Astrocyte (in vitro differentiated cells and primary cell): ENCODE measurements around the gene HIPK2. TPM values are rescaled to one million over a fixed set of nuclear protein-coding genes. Genes with fewer than 3 reads are reported as not detected.
"Not testable (repeated sequence)": the region's sequence is repeated elsewhere in the genome, so short reads cannot be mapped to it uniquely, and the experiment has no call there.

ENCODE experiments used
- DNase-seq: peaks from one replicate; pipeline ENCODE4 v3.0.0-alpha.2; 2010; ENCODE audit warnings: low read depth
- FAIRE-seq: peaks from 2 replicates; lab custom pipeline; 2011; peaks lifted over from hg19 to GRCh38; lab: Jason Lieb, UNC
- H2AFZ ChIP-seq: 2 replicates; pipeline ENCODE4 v1.6.0; 2012; ENCODE audit warnings: low read depth, low read length, inconsistent platforms
- H3K27ac ChIP-seq: 2 replicates; pipeline ENCODE4 v1.5.1; 2011; ENCODE audit warnings: low read depth, low read length, inconsistent platforms
- H3K27me3 ChIP-seq: 2 replicates; pipeline ENCODE4 v1.6.0; 2011; ENCODE audit warnings: low read length, inconsistent platforms; ENCODE audit not compliant: insufficient read depth
- H3K36me3 ChIP-seq: 2 replicates; pipeline ENCODE4 v1.5.1; 2011; ENCODE audit warnings: low read length, inconsistent platforms; ENCODE audit not compliant: insufficient read depth
- H3K4me1 ChIP-seq: 2 replicates; pipeline ENCODE4 v1.5.1; 2011; ENCODE audit warnings: low read length, inconsistent platforms; ENCODE audit not compliant: insufficient read depth
- H3K4me2 ChIP-seq: 2 replicates; pipeline ENCODE4 v1.6.0; 2012; ENCODE audit warnings: low read length, inconsistent platforms
- H3K4me3 ChIP-seq: 2 replicates; pipeline ENCODE4 v1.5.1; 2011; ENCODE audit warnings: low read depth, mild to moderate bottlenecking, low read length, inconsistent platforms; ENCODE audit not compliant: insufficient read depth
- H3K79me2 ChIP-seq: 2 replicates; pipeline ENCODE4 v1.6.0; 2012; ENCODE audit warnings: mild to moderate bottlenecking, low read length, inconsistent platforms; ENCODE audit not compliant: insufficient read depth
- H3K9ac ChIP-seq: 2 replicates; pipeline ENCODE4 v1.6.0; 2012; ENCODE audit warnings: mild to moderate bottlenecking, low read length, inconsistent platforms
- H3K9me3 ChIP-seq: 2 replicates; pipeline ENCODE4 v1.5.1; 2012; ENCODE audit warnings: low read depth, mild to moderate bottlenecking, low read length, inconsistent platforms; ENCODE audit not compliant: insufficient read depth
- H4K20me1 ChIP-seq: 2 replicates; pipeline ENCODE4 v1.6.0; 2012; ENCODE audit warnings: low read length, inconsistent platforms; ENCODE audit not compliant: insufficient read depth
- H3K27ac Mint-ChIP-seq: one replicate; pipeline ENCODE4 v1.8.0; 2021; ENCODE audit warnings: mild to moderate bottlenecking, mixed read lengths; ENCODE audit not compliant: unreplicated experiment
- H3K27me3 Mint-ChIP-seq: one replicate; pipeline ENCODE4 v1.8.0; 2021; ENCODE audit warnings: low read depth, mixed read lengths; ENCODE audit not compliant: unreplicated experiment
- H3K36me3 Mint-ChIP-seq: one replicate; pipeline ENCODE4 v1.8.0; 2021; ENCODE audit warnings: low read depth, mixed read lengths; ENCODE audit not compliant: unreplicated experiment
- H3K4me1 Mint-ChIP-seq: one replicate; pipeline ENCODE4 v1.8.0; 2021; ENCODE audit warnings: low read depth, mixed read lengths; ENCODE audit not compliant: unreplicated experiment
- H3K4me3 Mint-ChIP-seq: one replicate; pipeline ENCODE4 v1.8.0; 2021; ENCODE audit warnings: mild to moderate bottlenecking, moderate library complexity, mixed read lengths; ENCODE audit not compliant: unreplicated experiment
- H3K9me3 Mint-ChIP-seq: one replicate; pipeline ENCODE4 v1.8.0; 2021; ENCODE audit warnings: mild to moderate bottlenecking, mixed read lengths; ENCODE audit not compliant: unreplicated experiment
- CTCF ChIP-seq: IDR thresholded peaks from 2 replicates; pipeline ENCODE4 v1.5.1; 2011; ENCODE audit warnings: low read depth, mild to moderate bottlenecking, inconsistent platforms, low read length, moderate library complexity; ENCODE audit not compliant: insufficient read depth
- EZH2 ChIP-seq: IDR thresholded peaks from 2 replicates; pipeline ENCODE4 v1.6.1; 2012; ENCODE audit warnings: mild to moderate bottlenecking, low read length, inconsistent platforms; ENCODE audit not compliant: insufficient read depth
- total RNA-seq: library from RNA; stranded (reverse); gene quantifications from 2 replicates; pipeline ENCODE4 v1.2.1, GENCODE V29; 2021

Gene HIPK2
- total RNA-seq, 1 donor from 2014 or later, result 35.8 TPM

DNA sequence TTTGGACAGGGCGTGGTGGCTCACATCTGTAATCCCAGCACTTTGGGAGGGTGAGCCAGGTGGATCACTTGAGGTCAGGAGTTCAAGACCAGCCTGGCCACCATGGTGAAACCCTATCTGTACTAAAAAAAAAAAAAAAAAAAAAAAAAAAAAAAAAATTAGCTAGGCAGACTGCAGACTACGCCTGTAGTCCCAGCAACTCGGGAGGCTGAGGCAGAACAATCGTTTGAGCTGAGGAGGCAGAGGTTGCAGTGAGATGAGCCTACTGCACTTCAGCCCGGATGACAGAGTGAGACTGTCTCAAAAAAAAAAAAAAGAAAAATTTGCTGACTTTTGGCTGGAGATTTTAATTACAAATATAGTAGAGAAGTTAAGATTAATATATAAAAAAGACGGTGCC lies 104.0 kb downstream of the HIPK2 start:
- no peak overlapping the region for H3K9ac ChIP-seq
- peaks cover 12% of the 10 kb centered on the region for H4K20me1 ChIP-seq
- Mint-ChIP-seq H3K4me3 (no peak overlapping the region), H3K4me1 (no peaks in the 10 kb centered on the region), H3K9me3 (peaks cover 4% of the 10 kb centered on the region), H3K27me3 (no peaks in the 10 kb centered on the region), H3K27ac (no peak overlapping the region), H3K36me3 (peaks cover 8% of the 10 kb centered on the region)
- no peak overlapping the region for H3K4me3 ChIP-seq
- no peak for TF ChIP-seq EZH2
- no peak for TF ChIP-seq CTCF
- H3K27me3 ChIP-seq, result no peaks in the 10 kb centered on the region
- H2AFZ ChIP-seq, result no peak overlapping the region
- no peaks in the 10 kb centered on the region for H3K9me3 ChIP-seq
- no peak for DNase-seq
- no peak overlapping the region for H3K4me2 ChIP-seq
- no peak for FAIRE-seq
- peaks cover 16% of the 10 kb centered on the region for H3K4me1 ChIP-seq
- H3K27ac ChIP-seq, result no peak overlapping the region
- H3K79me2 ChIP-seq, result peaks cover 31% of the 10 kb centered on the region
- peaks cover 3% of the 10 kb centered on the region for H3K36me3 ChIP-seq

- no peak overlapping the region for H3K27ac Mint-ChIP-seq
- Histone ChIP-seq H4K20me1 (peaks cover 12% of the 10 kb centered on the region), H3K36me3 (peaks cover 3% of the 10 kb centered on the region), H3K4me3 (no peak overlapping the region), H3K4me2 (no peak overlapping the region), H3K79me2 (peaks cover 34% of the 10 kb centered on the region), H3K27ac (no peak overlapping the region), H3K27me3 (no peaks in the 10 kb centered on the region), H3K4me1 (peaks cover 16% of the 10 kb centered on the region), H3K9ac (no peak overlapping the region), H3K9me3 (no peaks in the 10 kb centered on the region), H2AFZ (no peak overlapping the region)
- no peaks in the 10 kb centered on the region for H3K4me1 Mint-ChIP-seq
- TF ChIP-seq EZH2 (no peak), CTCF (no peak)
- FAIRE-seq, result no peak
- no peak for DNase-seq
- no peak overlapping the region for H3K4me3 Mint-ChIP-seq
- no peaks in the 10 kb centered on the region for H3K27me3 Mint-ChIP-seq
- peaks cover 4% of the 10 kb centered on the region for H3K9me3 Mint-ChIP-seq
- H3K36me3 Mint-ChIP-seq, result peaks cover 8% of the 10 kb centered on the region
Measured at GRCh38 chr7:139673230-139673629, 104.6 kb downstream of the HIPK2 start.

DNA sequence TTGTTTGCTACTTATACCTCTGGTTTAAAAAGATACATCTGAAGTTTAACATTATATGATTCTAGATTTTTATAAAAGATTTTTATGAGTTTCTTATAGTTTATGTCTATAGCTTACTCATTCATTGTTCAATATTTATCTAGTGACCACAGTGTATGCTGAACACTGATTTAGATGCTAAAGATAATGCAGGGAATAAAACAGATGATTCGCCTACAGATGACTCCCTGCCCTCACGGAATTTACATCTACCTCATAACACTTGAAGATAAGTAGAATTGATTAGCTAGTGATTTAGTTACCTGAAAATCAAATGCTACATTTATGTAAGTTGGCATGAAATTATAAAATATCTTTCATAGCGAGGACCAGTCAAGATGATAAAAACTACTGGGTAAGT lies 105.8 kb downstream of the HIPK2 start:
- no peaks in the 10 kb centered on the region for H3K9me3 Mint-ChIP-seq
- Histone ChIP-seq H3K27ac (no peak overlapping the region), H3K79me2 (peaks cover 34% of the 10 kb centered on the region), H3K27me3 (no peaks in the 10 kb centered on the region), H4K20me1 (peaks cover 12% of the 10 kb centered on the region), H3K4me2 (no peak overlapping the region), H3K9me3 (no peaks in the 10 kb centered on the region), H3K9ac (no peak overlapping the region), H3K36me3 (peaks cover 3% of the 10 kb centered on the region), H3K4me3 (no peak overlapping the region), H3K4me1 (peaks cover 16% of the 10 kb centered on the region), H2AFZ (no peak overlapping the region)
- FAIRE-seq (no peak), DNase-seq (no peak)
- TF ChIP-seq EZH2, result no peak
- TF ChIP-seq CTCF, result no peak
- H3K4me1 Mint-ChIP-seq, result no peaks in the 10 kb centered on the region
- H3K4me3 Mint-ChIP-seq, result no peak overlapping the region
- H3K36me3 Mint-ChIP-seq, result peaks cover 6% of the 10 kb centered on the region
- no peak overlapping the region for H3K27ac Mint-ChIP-seq
- H3K27me3 Mint-ChIP-seq, result no peaks in the 10 kb centered on the region

GRCh38 chr7:139670662-139671061 lies 107.1 kb downstream of the HIPK2 start:
- Histone ChIP-seq H4K20me1 (peaks cover 22% of the 10 kb centered on the region), H3K4me1 (peaks cover 10% of the 10 kb centered on the region), H3K79me2 (peaks cover 34% of the 10 kb centered on the region)
- H3K4me2 ChIP-seq, H3K9me3 ChIP-seq, FAIRE-seq, H3K27me3 Mint-ChIP-seq, H3K27me3 ChIP-seq, H3K9me3 Mint-ChIP-seq, H3K27ac Mint-ChIP-seq, H3K4me3 ChIP-seq, H3K9ac ChIP-seq, H3K36me3 ChIP-seq, H3K36me3 Mint-ChIP-seq, H2AFZ ChIP-seq, H3K4me1 Mint-ChIP-seq, H3K27ac ChIP-seq, H3K4me3 Mint-ChIP-seq, DNase-seq: not testable (repeated sequence)
